GM12892 (cell line): Measurements from ENCODE around the gene IL11.

Experiments
- POLR2A ChIP-seq: IDR thresholded peaks from 2 replicates; pipeline ENCODE4 v1.6.1; 2011; ENCODE audit warnings: low read depth, low read length, control low read depth
- POLR2AphosphoS5 ChIP-seq: IDR thresholded peaks from 2 replicates; pipeline ENCODE4 v1.6.1; 2011; ENCODE audit warnings: low read depth, low read length, control low read depth
- TAF1 ChIP-seq: IDR thresholded peaks from 2 replicates; pipeline ENCODE4 v1.6.1; 2011; ENCODE audit warnings: low read depth, mild to moderate bottlenecking, control low read depth, low read length, borderline replicate concordance

- TF ChIP-seq POLR2A, result no peak
- TF ChIP-seq POLR2AphosphoS5, result no peak
- TF ChIP-seq TAF1, result no peak
These were observed 53.6 kb downstream of the IL11 start for GRCh38 chr19:55316646-55317045.
